ENCODE results near the gene KIF25. TPM values are rescaled to one million over a fixed set of nuclear protein-coding genes. Genes with fewer than 3 reads are reported as not detected.

The KIF25 gene
- total RNA-seq, 1 experiment from 2014 or later = 0.39 TPM

DNA sequence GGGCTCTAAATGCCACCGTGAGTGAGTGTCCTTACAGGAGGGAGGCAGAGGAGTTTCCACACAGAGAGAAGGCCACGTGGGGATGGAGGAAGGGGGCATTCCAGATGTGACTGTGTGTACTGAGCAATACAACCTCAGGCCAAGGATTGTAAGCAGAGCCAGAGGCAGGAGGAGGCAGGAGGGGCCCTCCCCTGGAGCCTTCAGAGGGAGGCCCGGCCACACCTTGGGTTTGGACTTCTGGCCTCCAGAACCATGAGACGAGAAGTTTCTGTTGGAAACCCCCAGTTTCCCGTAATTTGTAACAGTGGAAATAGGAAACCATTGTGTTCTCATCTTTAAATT, 9.3 kb upstream of the KIF25 start:
- DNase-seq (ENCODE audit: low spot score) = no peak
- BruUV-seq (replicated peaks) = no TSS peak
- TF ChIP-seq EZH2 (IDR thresholded peaks at IDR 0.05; ENCODE audit: borderline replicate concordance, low read depth, low read length, poor library complexity, severe bottlenecking) = no peak
- TF ChIP-seq CTCF (conservative IDR thresholded peaks at IDR 0.05; ENCODE audit: low read depth, low read length) = no peak
- intact Hi-C loops (cut with micrococcal nuclease; ENCODE audit: unreplicated experiment) = no loop called here
- H3K27me3 ChIP-seq (replicated peaks; ENCODE audit: insufficient read depth, low read depth, low read length, poor library complexity) = no peaks in the 10 kb centered on the region
- no peak overlapping the region for H3K27ac ChIP-seq (ENCODE audit: low read depth, low read length, poor library complexity, severe bottlenecking)
- H3K4me3 ChIP-seq (ENCODE audit: low read depth, low read length, poor library complexity, severe bottlenecking) = no peak overlapping the region
- ChIA-PET CTCF (no interaction called here), POLR2A (ENCODE audit: low non-redundant PET) (no interaction called here)
- no peaks in the 10 kb centered on the region for H3K9me3 ChIP-seq (ENCODE audit: low read depth, low read length, poor library complexity, severe bottlenecking)
- no peaks in the 10 kb centered on the region for H3K36me3 ChIP-seq (ENCODE audit: insufficient read depth, low read length, poor library complexity, severe bottlenecking)
- no peaks in the 10 kb centered on the region for H3K4me1 ChIP-seq (ENCODE audit: insufficient read depth, low read length, poor library complexity, severe bottlenecking)

DNA sequence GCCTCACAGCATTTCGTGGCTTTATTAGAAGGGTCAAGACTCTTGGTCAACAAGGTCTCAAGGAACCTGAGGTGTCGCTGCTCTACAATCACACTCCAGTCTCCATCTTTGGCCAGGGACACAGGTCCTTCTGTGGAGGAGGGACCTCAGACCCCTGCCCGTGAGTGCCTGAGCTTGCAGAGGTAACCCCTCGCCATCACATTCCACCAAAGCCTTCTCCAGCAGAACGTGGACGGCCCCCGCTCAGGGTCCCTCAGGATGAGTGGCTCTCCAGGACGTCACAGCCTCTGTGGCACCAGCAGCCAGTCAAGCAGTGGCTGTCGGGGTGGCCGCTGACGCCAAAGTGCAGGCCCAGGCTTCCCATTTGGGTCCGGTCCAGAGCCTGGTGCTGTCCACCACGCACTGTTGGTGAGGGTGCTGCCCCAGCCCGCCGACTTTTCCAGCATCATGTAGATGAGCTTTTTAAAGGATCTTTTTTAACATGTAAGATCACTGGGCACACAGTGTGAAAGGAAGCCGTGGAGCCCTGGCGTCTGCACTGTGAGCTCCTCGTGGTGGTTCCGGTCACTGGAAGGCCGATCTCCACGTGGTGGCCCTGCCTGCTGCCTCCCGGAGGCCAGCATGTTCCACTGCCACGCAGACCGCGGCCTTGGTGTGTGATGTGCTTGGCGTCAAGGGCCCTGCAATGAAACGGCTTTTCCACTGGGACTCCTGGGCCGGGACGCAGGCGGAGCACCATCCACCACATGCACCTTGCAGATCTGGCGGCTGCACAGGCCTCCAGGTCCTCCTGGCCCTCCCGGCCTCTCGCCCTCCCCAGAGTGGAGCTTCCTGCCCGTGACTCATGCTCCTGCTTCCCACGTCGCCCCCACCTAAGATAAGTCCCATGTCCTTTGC, 8.3 kb upstream of the KIF25 start:
- BruUV-seq (replicated peaks) = no TSS peak
- ChIA-PET CTCF (no interaction called here), POLR2A (ENCODE audit: low non-redundant PET) (no interaction called here)
- Histone ChIP-seq H3K27ac (ENCODE audit: low read depth, low read length, poor library complexity, severe bottlenecking) (no peak overlapping the region), H3K9me3 (ENCODE audit: low read depth, low read length, poor library complexity, severe bottlenecking) (no peaks in the 10 kb centered on the region), H3K36me3 (ENCODE audit: insufficient read depth, low read length, poor library complexity, severe bottlenecking) (no peaks in the 10 kb centered on the region), H3K27me3 (replicated peaks; ENCODE audit: insufficient read depth, low read depth, low read length, poor library complexity) (no peaks in the 10 kb centered on the region), H3K4me1 (ENCODE audit: insufficient read depth, low read length, poor library complexity, severe bottlenecking) (no peaks in the 10 kb centered on the region), H3K4me3 (ENCODE audit: low read depth, low read length, poor library complexity, severe bottlenecking) (no peak overlapping the region)
- no peak for TF ChIP-seq CTCF (conservative IDR thresholded peaks at IDR 0.05; ENCODE audit: low read depth, low read length)
- TF ChIP-seq EZH2 (IDR thresholded peaks at IDR 0.05; ENCODE audit: borderline replicate concordance, low read depth, low read length, poor library complexity, severe bottlenecking) = no peak
- DNase-seq (ENCODE audit: low spot score) = no peak
- intact Hi-C loops (cut with micrococcal nuclease; ENCODE audit: unreplicated experiment) = no loop called here

DNA sequence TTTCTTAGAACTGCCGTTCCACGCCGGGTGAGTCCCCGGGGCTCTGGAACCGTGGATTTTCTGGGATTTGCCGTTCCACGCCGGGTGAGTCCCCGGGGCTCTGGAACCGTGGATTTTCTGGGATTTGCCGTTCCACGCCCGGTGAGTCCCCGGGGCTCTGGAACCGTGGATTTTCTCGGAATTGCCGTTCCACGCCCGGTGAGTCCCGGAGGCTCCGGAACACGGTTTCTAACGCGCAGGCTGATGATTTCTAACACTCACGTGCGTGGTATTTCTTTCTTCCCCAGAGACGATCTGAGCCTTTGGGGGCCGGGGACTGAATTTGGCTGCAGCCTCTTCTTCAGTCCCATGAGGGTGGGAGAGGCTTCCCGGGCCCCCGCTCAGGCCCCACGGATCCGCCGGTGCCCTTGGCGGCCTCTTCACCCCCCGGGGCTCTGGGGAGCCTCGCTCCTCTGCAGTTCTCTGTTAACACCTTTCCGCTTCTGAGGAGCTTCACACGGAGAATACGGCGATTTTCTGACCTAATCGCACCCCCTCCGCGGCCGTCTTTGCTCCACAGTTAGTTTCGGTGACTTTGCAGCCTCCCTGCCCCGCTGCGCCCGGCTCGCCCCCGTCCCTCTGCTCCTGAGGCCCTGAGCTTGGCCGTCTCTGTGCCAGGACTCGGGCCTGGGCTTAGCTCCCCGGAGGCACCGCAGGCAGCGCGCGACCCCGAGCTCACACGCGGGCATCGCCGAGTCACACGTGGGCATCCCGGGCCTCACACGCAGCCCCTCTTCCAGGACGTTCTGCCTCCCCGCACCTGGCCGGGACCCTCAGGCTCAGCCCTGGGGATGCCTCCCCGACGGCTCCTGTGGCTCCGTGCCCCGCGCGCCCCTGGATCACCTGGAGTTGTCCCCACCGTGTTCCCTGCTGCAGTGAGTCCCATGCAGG, 7.2 kb upstream of the KIF25 start:
- no peaks in the 10 kb centered on the region for H3K36me3 ChIP-seq (ENCODE audit: insufficient read depth, low read length, poor library complexity, severe bottlenecking)
- no peak overlapping the region for H3K27ac ChIP-seq (ENCODE audit: low read depth, low read length, poor library complexity, severe bottlenecking)
- DNase-seq (ENCODE audit: low spot score) = no peak
- no peaks in the 10 kb centered on the region for H3K4me1 ChIP-seq (ENCODE audit: insufficient read depth, low read length, poor library complexity, severe bottlenecking)
- no peaks in the 10 kb centered on the region for H3K9me3 ChIP-seq (ENCODE audit: low read depth, low read length, poor library complexity, severe bottlenecking)
- POLR2A ChIA-PET (ENCODE audit: low non-redundant PET) = no interaction called here
- H3K4me3 ChIP-seq (ENCODE audit: low read depth, low read length, poor library complexity, severe bottlenecking) = no peak overlapping the region
- no TSS peak for BruUV-seq (replicated peaks)
- CTCF ChIA-PET = no interaction called here
- no peaks in the 10 kb centered on the region for H3K27me3 ChIP-seq (replicated peaks; ENCODE audit: insufficient read depth, low read depth, low read length, poor library complexity)
- intact Hi-C loops (cut with micrococcal nuclease; ENCODE audit: unreplicated experiment) = no loop called here
- TF ChIP-seq CTCF (conservative IDR thresholded peaks at IDR 0.05; ENCODE audit: low read depth, low read length) (no peak), EZH2 (IDR thresholded peaks at IDR 0.05; ENCODE audit: borderline replicate concordance, low read depth, low read length, poor library complexity, severe bottlenecking) (no peak)
